ENCODE measurements around the gene ITGB5.
"Not testable (repeated sequence)": the region's sequence is repeated elsewhere in the genome, so short reads cannot be mapped to it uniquely, and the experiment has no call there.

Gene ITGB5

DNA sequence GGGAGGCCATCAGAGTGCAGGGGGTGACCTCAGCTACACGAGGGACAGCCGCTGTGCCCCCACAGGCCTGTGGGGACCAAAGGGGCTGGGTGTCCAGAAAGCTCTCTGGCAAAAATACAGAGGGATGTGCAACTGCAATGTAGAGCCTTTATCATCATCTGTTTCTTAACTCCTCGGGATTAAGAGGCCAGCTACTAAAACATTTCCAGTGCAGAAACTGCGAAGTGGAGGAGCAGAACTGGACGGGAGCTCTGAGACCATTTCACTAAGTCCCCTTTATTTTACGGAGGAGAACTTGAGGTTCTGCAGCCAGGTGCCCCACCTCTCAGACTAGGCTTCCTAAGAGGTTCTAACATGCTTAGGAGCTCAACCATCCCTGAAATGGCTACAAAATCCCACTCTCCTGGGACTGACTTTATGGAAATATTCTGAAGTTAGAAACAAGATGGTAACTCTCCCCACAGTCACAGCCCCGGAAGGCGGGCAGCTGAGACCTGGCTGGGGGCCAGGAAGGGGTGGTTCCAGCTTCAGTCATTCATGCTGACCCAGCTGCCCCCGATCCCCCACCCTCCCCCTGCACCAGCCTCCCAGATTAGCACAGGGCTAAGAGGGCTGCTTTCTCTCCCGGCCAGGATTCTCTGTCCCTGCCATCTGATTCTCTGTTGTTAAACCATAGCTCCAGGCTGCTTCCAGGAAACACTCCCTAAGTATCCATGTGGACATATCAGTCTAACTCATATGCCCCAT, 116.7 kb downstream of the ITGB5 start:
- no peak for DNase-seq (ENCODE audit: low read depth in 3 of 3)

DNA sequence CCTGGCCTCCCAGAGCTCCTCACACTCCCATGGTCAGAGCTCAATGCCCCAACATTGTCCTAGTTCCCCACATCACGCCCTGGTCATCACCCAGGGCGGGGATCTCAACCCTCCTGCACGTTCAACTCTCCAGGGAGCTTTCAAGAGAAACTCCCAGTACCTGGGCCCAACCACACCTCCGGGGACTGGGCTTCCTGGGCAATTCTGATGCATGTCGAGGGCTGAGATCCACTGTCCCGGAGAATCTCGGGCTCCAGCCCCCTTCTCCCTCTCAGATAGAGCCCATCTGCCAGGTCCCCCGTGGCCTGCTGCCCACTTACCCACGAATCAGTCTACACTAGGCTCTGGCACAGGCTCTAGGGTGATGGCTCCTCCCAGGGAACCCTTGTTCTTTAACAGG, 117.7 kb downstream of the ITGB5 start:
- no peak for DNase-seq (ENCODE audit: low read depth in 3 of 3)

DNA sequence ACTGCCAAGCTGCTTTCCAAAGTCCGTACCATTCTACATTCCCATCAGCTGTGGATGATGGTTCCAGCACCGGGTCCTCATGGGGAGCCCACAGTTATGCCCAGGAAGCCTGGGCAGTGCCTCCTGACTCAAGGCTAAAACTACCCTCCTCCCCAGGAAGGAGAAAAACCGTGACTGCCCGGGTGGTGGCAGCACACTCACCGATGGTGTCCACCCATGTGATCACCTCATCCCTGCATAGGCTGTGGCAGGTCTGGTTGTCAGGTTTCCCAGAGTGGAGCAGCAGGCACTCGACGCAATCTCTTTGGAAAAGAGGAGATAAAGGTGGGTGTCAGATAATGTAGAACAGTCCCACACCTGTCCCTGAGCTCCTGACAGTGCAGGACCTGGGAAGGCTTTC, 118.4 kb downstream of the ITGB5 start:
- DNase-seq (ENCODE audit: low read depth in 3 of 3), result peak in 1 of 3 experiments; percentile 20

DNA sequence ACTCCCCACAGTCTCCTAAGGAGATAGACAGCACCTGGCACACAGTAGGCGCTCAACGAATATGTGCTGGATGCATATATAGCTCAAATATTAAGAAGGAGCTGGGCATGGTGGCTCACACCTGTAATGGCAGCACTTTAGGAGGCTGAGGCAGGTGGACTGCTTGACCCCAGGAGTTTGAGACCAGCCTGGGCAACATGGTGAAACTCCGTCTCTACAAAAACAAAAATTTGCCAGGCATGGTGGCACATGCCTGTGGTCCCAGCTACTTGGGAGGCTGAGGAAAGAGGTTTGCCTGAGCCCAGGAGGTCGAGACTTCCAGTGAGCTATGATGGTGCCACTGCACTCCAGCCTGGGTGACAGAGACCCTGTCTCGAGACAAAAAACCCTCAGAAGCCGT, 119.5 kb downstream of the ITGB5 start:
- no peak for DNase-seq (ENCODE audit: low read depth in 3 of 3)

DNA sequence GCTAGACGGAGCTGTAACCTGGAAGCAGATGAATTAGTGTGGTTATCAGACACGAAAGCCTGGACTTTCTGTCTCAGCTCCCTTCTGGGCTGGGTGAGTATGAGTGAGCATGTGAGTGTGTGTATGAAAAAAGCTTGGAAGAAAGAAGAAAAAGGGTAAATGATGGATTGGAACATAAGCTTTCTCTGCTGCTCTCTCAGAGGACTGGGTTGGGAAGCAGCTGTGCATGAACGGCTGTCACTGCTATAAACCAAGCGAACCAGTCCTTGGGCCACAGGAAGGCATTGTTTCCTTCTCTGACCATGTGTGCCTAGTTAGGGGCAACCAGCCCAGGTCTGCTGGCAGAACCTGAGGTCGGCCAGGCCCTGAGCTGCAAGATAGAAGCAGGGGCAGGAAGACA, 119.9 kb downstream of the ITGB5 start:
- DNase-seq (ENCODE audit: low read depth in 3 of 3), result no peak

DNA sequence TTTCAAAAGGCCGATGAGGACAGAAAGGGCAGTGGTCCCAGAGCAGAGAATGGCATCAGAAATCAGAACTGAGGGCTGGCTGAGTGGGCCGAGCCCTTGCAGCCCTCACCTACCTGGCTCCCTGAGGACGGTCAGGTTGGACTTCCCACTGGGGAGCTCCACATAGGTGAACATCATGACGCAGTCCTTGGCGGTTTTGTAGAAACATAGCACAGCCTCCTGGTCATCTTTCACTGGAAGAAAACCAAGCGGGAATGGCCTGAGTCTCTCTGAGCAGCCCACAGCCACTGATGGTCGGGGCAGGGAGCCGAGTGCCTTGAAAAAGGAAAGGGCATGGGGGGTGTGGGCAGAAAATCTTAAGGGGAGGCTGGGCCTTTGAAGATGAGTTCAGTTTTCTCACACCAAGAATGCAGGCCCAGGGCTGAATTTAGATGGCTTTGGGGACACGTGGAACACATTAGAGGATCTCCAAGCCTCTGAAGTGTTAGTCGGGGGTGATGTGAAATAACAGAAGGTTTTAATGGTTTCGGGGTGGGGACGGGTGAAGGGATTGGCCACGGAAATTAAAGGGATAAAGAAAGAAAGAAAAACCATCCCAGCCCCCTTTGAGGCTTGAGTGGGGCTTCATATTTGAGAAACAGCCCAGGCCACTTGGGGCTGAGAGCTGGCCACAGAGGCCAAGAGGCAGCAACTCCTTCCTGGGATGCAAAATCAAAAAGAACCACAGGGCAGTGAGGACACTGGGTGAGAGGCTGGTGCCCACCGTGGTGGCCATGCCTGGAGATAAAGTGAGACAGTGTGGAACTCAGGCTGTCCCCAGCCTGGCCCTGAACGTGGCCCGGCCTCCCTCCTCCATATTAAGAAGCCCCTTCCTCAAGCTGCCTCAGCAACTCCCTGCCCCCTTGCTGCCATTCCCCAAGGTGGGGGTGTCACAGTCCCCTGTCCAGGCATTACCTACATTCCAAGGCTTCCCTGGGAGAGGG, 120.8 kb downstream of the ITGB5 start:
- no peak for DNase-seq (ENCODE audit: low read depth in 3 of 3)

DNA sequence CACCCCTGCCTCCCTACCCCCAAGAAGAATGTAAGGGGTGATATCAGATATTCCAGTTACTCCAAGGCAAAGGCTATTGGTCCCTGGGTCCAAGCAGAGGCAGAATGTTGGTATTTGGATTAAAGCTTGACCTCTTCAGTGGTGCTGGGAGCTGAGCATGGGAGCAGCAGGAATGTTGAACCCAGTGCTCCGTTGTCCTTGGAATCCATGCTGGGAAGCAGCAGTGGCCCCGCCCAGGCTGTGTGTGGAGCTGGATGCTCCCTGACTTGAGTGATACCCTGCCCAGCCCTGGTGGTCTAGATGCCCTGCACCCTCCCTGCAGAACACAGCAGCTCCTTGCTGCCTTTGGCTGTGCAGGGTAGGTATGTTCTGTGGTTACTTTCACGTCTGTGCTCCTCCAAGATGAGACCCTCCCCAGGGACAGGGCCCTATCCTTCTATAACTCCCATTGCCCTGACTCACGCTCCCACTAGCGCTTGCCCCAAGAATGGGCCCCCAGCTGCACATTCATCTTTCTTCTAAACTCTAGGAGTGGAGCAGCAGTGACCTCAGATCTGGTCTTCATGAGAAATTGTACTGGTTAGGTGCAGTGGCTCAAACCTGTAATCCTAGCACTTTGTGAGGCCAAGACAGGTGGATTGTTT, 121.8 kb downstream of the ITGB5 start:
- DNase-seq (ENCODE audit: low read depth in 3 of 3), result no peak

DNA sequence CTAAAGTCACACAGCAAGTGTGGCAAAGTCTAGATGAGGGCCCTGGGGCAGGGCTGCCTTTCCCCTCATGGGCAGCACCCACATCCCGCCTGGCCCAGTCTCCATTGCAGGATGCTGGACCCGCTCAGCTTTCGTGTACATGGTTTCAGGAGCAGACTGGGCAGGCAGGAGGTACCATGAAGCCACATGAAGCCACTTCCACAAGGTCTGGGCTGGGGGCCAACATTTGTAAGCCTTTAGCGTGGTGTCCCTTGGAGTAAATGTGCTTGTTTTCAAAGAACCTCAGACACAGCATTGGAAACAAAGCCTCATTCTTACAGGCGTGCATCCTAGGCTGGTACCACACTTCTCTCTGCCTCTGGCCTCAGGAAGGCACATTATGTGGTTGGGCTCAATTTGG, 122.4 kb downstream of the ITGB5 start:
- DNase-seq (ENCODE audit: low read depth in 3 of 3), result no peak

DNA sequence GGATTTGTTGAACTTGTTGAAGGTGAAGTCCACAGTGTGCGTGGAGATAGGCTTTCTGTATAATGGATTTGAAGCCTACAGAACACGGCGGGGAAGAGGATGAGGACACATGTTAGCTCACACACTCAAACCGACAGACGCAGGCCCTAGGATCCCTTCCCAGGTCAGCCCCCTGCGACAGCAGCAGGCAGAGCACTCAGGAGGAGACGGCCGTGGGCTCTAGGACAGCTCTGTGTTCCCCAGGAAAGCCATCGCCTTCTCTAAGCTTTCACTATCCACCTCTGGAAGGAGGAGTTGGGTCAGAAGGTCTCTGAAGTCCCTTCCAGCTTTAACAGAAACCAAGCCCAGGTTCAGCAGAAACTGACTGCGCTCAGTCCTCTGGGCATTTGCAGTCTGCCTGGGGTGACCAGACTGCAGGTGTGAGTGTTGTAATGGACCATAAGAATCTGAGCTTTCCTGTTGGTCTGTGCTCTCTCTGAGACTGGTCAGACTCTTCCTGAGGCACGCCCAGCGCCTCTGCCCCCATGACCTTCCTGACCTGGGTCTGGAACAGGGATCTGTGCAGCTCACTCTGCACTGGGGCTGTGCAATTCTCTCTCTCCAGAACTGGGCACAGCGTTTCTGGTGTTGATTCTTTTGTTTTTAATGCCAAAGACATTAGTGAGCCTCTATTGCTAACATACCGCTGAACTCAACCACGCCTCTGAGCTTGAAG, 123.4 kb downstream of the ITGB5 start:
- DNase-seq (ENCODE audit: low read depth in 3 of 3), result no peak

DNA sequence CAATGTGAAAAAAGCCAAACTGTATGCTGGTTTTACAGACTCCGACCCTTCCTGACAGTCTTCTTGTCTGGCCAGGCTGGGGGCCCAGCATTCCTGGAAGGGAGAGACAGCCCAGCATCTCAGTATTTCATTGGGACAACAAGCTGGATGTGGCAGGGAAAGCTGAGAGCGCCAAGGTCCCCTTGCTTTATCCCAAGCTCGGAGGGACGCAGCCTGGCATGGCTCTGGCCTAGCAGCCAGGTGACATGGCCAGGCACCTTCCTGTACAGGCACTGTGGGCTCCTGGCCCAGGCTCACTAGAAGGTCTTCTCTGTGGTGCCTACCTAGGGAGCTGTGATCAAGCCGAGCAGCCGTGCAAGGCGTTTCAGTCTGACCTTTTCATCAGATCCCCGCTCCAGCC, 124.0 kb downstream of the ITGB5 start:
- no peak for DNase-seq (ENCODE audit: low read depth in 3 of 3)

DNA sequence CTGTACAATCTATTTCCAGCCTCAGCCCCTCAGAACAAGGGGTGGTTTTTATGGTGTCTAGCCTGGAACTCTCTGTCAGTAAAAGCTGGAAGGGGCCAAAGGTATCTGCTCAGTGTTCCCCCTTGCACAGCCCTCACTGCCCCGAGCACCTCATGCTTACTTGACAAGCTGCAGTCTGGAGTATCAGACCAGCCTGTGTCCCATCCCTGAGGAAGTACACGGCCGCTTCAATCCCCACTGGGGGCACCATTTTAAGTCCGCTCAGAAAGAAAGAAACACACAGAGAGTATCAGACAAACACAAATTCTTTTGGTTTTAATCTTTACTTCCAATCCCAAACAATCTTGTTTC, 124.5 kb downstream of the ITGB5 start:
- no peak for DNase-seq (ENCODE audit: low read depth in 3 of 3)

DNA sequence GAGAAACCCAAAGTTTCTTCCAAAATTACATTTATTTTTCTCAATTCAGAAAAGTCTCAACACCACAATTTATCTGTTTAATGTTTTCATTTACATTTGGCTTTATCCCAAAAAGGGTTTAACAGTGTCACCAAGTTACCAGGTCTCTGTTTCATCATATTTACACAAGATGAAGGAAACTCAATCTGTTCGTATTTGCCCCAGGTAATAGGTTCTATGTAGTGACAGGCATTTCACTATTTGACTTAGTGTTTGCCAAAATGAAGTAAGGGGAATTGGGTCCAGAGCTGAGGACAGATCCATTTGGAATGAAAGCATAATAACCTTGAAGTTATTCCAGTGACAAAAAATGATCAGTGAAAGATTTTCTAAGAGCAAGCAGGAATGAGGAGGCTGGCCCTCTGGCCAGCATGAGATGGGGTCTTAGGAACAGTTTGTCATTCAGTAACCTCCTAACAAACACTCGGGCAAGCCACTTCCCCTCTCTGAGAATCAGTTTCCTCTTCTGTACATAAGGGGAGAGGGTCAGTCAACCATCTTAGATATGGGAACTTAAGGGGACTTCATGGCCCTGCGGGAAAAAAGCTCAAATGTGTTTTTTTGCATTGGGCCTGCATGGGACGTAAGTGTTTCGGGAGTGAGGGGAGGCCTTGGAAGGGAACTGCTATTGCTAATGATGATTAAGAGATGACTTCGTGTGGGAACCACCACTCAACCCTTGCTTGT, 125.1 kb downstream of the ITGB5 start:
- no peak for DNase-seq (ENCODE audit: low read depth in 3 of 3)

DNA sequence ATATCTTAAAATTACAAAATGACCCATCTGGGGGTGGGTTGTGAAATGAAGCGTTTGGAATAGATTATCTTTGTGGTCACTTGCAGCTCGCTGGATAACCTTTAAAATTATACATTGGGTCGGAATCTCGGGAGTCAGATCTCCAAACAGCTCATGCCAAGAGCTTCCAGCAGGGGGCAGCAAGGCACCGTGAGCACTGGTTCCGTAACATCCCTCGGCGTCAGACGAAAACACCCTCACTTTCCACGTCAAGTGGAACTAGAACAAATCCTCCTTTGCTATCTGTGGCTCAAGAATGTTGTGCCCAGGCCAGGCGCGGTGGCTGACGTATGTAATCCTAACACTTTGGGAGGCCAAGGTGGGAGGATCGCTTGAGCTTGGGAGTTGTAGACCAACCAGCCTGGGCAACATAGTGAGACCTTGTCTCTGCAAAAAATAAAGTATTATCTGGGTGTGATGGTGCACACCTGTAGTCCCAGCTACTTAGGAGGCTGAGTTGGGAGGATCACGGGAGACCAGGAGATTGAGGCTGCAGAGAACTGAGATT, 125.8 kb downstream of the ITGB5 start:
- DNase-seq (ENCODE audit: low read depth in 3 of 3), result peak; percentile 59 to 75 (median 65)

DNA sequence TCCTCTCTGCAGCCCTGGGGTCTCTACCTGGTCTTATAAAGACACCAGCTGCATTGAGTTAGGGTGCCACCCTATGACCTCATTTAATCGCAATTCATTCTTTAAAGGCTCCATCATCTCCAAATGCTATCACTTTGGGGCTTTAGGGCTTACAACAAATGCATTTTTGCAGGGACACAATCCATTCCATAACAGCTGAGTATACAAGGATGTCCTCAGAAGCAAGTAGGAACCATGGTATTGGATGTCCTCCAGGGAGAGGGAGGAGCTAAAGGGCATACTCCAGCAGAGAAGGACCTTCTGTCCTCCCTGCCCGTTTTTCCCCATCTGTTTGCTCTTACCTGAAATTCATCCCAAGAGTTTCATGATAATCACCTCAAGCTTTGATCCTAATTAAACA, 126.6 kb downstream of the ITGB5 start:
- no peak for DNase-seq (ENCODE audit: low read depth in 3 of 3)

DNA sequence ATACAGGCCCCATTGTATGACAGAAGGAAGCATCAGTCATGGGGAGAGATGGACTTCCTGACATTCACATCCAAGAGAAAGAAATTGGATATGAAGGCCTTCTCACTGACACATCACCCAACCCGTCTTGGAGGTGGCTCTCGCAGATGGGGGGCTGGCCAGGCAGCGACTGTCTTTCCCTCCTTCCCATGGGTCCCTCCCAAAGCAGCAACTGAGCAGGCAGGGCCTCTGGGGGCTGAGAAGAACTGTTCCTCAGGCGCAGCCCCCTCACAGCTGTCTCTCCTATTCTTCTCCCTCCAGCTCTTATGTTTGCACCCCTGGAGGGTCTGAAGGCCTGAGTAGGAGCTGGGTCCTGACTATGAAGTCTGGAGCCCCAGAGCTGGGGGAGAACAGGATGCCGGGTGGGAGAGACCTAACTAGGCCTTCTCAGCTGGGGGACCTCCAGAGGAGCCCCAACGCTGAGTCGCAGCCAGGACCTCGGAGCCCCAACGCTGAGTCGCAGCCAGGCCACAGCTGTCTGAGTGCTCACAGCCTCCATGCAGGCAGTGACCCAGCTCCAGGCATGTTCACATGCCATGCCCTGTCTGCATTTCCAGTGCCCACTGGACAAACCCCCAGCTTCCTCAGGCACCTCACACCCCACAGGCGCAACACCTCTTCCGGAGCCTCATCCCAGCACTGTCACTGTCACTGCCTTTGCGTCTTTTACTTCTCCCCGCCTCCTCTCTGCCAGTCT, 127.3 kb downstream of the ITGB5 start:
- no peak for DNase-seq (ENCODE audit: low read depth in 3 of 3)

DNA sequence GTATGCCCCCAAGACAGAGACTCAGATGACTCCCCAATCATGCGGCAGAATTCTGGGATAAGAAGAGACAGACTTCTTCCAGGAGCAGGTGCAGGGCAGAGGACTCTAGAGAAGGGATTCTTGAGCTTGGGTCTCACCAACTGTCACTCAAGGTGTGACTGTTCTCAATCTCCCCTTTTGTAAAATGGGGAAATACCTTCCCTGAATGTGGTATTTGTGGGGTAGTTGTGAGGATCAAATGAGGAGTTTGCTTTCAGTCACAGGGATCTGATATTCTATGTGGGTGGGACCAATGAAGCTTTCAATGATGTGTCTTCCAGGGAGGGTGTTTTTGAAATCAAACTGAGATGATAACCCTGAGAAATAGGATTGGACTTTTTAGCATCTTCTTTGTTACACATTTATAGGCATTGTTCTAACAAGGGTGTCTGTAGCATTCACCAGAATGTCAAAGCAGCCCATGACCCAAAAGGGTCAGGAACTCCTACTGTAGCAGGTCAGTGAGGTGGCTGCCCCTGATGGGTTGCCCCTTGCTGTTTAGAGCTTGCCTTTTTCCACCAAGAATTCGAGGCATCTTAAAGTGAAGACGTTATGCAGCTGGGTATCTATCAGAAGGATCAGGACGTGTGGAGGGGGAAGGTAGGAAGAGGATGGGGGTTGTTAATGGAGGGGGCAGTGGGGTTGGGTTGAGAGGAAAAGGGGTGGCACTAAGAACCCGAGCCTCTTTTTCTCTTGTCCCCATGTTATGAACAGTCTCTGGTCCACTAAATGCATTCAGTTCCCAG, 128.1 kb downstream of the ITGB5 start:
- no peak for DNase-seq (ENCODE audit: low read depth in 3 of 3)

DNA sequence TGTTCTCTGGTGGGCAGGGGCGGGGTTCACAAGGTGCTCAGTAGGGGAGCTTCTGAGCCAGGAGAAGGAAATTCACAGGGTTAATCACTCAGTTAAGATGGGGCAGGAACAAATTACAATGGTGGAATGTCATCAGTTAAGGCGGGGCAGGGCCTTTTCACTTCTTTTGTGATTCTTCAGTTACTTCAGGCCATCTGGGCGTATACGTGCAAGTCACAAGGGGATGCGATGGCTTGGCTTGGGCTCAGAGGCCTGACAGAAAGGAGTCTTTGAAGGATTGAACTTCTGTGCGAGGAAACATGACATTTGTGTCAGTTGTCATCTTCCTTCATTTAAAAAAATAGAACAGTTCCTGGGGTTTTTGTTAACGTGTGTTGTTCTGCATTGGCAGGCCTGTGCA, 129.2 kb downstream of the ITGB5 start:
- not testable (repeated sequence) for DNase-seq (ENCODE audit: low read depth in 3 of 3)

DNA sequence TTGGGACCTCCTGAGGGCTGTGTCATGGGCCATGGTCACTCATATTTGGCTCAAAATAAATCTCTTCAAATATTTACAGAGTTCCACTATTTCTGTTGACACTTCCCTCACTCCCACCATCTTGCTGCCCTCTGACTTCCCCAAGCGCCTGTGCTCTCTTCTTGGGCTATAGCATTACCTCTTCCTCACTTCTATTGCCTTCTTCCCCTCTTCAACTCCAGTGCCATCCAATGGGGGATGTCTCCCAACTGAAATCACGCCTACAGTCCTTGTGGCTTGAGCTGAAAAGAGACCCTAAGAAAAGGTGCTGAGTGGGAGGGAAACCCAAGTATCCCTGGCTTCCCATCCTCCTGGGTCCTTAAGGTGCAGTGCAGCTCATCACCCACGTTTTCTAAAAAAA, 135.1 kb downstream of the ITGB5 start:
- no peak for DNase-seq (ENCODE audit: low read depth in 3 of 3)

DNA sequence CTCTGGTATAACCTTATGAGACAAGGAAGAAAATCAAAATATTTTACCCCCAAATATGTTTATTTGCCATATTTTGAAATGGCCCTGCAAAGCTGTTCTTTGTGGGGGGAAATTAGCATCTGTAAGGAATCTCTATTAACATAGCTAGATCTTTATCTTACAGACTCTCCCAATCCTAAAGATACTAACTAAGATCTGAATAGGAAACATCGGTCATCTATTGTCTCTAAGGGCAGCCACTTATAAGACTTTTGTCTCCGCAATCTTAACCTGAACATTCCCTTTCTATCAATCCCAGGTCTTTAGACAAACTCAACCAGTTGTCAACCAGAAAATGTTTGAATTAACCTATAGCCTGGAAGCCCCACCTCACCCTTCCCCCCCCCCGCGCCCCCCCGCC, 135.7 kb downstream of the ITGB5 start:
- no peak for DNase-seq (ENCODE audit: low read depth in 3 of 3)

Data from stimulated activated CD4-positive, alpha-beta T cell treated with anti-CD3 and anti-CD28 coated beads, TNF-alpha, amount 100 ng/mL, for 24 hours (primary cell).